ENCODE measurements around the gene ECE1.
"Not testable (repeated sequence)": the region's sequence is repeated elsewhere in the genome, so short reads cannot be mapped to it uniquely, and the experiment has no call there.

- not testable (repeated sequence) for TF ChIP-seq POLR2A, CTCF (IDR thresholded peaks at IDR 0.05)
Observed at GRCh38 chr1:21190771-21191170, 99.5 kb downstream of the ECE1 start.
